ENCODE measurements around the gene CCR6. TPM values are rescaled to one million over a fixed set of nuclear protein-coding genes. Genes with fewer than 3 reads are reported as not detected.

Gene CCR6
- total RNA-seq, 4 donors from 2014 or later = not detected

GRCh38 chr6:167137881-167138280 lies 15.0 kb downstream of the CCR6 start:
- WGBS, 2 donors (ENCODE audit: low coverage in 1 of 2) = 53 to 100% methylated on average over 3 to 6 of the region's 6 CpGs
- TF ChIP-seq CTCF (IDR thresholded peaks at IDR 0.05) (no peak), POLR2AphosphoS5 (IDR thresholded peaks at IDR 0.05) (no peak), POLR2A (IDR thresholded peaks at IDR 0.05) (no peak), EP300 (IDR thresholded peaks at IDR 0.05) (no peak)

GRCh38 chr6:167139761-167140160 lies 16.9 kb downstream of the CCR6 start:
- 90 to 96% methylated on average over 3 to 4 of the region's 4 CpGs for WGBS, 2 donors (ENCODE audit: low coverage in 1 of 2)
- H3K36me3 ChIP-seq = no peaks in the 10 kb centered on the region
- H3K4me3 ChIP-seq = no peak overlapping the region
- TF ChIP-seq EP300 (IDR thresholded peaks at IDR 0.05) = no peak
- no peak for TF ChIP-seq CTCF (IDR thresholded peaks at IDR 0.05)
- TF ChIP-seq POLR2AphosphoS5 (IDR thresholded peaks at IDR 0.05) = no peak
- no peak for TF ChIP-seq POLR2A (IDR thresholded peaks at IDR 0.05)
- no peaks in the 10 kb centered on the region for H3K9me3 ChIP-seq
- H3K4me1 ChIP-seq = no peaks in the 10 kb centered on the region
- H3K27me3 ChIP-seq = peaks cover 14% of the 10 kb centered on the region
- no peak overlapping the region for H3K27ac ChIP-seq
- no peak for ATAC-seq

More at GRCh38 chr6:167137881-167138280, 15.0 kb downstream of the CCR6 start:
- Histone ChIP-seq H3K27me3 (peaks cover 4% of the 10 kb centered on the region), H3K4me1 (no peaks in the 10 kb centered on the region), H3K9me3 (no peaks in the 10 kb centered on the region), H3K36me3 (no peaks in the 10 kb centered on the region), H3K27ac (no peak overlapping the region), H3K4me3 (no peak overlapping the region)
- no peak for ATAC-seq

- Histone ChIP-seq H3K4me3 (no peak overlapping the region), H3K4me1 (no peaks in the 10 kb centered on the region), H3K9me3 (no peaks in the 10 kb centered on the region), H3K27ac (no peak overlapping the region), H3K27me3 (peaks cover 22% of the 10 kb centered on the region), H3K36me3 (no peaks in the 10 kb centered on the region)
- TF ChIP-seq POLR2A (IDR thresholded peaks at IDR 0.05) (no peak), POLR2AphosphoS5 (IDR thresholded peaks at IDR 0.05) (no peak), EP300 (IDR thresholded peaks at IDR 0.05) (no peak), CTCF (IDR thresholded peaks at IDR 0.05) (no peak)
- WGBS, 2 donors (ENCODE audit: low coverage in 1 of 2) = 57 to 61% methylated on average over 6 to 9 of the region's 10 CpGs
- no peak for ATAC-seq
Observed at GRCh38 chr6:167140589-167141474, 17.9 kb downstream of the CCR6 start.

- 31 to 61% methylated on average over 12 to 13 of the region's 18 CpGs for WGBS, 2 donors (ENCODE audit: low coverage in 1 of 2)
- no peak overlapping the region for H3K4me3 ChIP-seq
- H3K27me3 ChIP-seq = peaks cover 22% of the 10 kb centered on the region
- no peaks in the 10 kb centered on the region for H3K36me3 ChIP-seq
- no peaks in the 10 kb centered on the region for H3K9me3 ChIP-seq
- no peaks in the 10 kb centered on the region for H3K4me1 ChIP-seq
- H3K27ac ChIP-seq = no peak overlapping the region
- peak; percentile 71 for ATAC-seq
- peak in 3 of 4 experiments; percentile 48 to 89 (median 74) for TF ChIP-seq CTCF (IDR thresholded peaks at IDR 0.05)
- TF ChIP-seq EP300 (IDR thresholded peaks at IDR 0.05) = no peak
Observed at GRCh38 chr6:167141667-167142432, 19.0 kb downstream of the CCR6 start.
